Lower lobe of right lung (tissue), 2 donors: Measurements from ENCODE around the gene EMC10. TPM values are rescaled to one million over a fixed set of nuclear protein-coding genes. Genes with fewer than 3 reads are reported as not detected.
A peak's percentile ranks its signal among the peaks of the same experiment; 100 is the strongest.

Experiments
- ATAC-seq, 2 donors: fragments of 200-7000 bp; cut with Tn5 transposase; one replicate each; pipeline ENCODE4 v1.9.1; 2020 to 2022; ENCODE audit warnings: mild to moderate bottlenecking in 2 of 2, moderate library complexity in 2 of 2
- DNase-seq: peaks from one replicate; pipeline ENCODE4 v3.0.0-alpha.2; 2020
- H3K27ac ChIP-seq: fragments of 200-600 bp; one replicate; pipeline ENCODE4 v1.8.0; 2022
- H3K27me3 ChIP-seq: fragments of 200-600 bp; one replicate; pipeline ENCODE4 v1.8.0; 2022; ENCODE audit warnings: low read depth
- H3K36me3 ChIP-seq: fragments of 200-600 bp; one replicate; pipeline ENCODE4 v1.8.0; 2022; ENCODE audit warnings: mild to moderate bottlenecking
- H3K4me1 ChIP-seq: fragments of 200-600 bp; one replicate; pipeline ENCODE4 v1.8.0; 2022
- H3K4me3 ChIP-seq: fragments of 200-600 bp; one replicate; pipeline ENCODE4 v1.8.0; 2022; ENCODE audit warnings: mild to moderate bottlenecking
- H3K9me3 ChIP-seq: fragments of 200-600 bp; one replicate; pipeline ENCODE4 v1.8.0; 2022
- intact Hi-C: fragments of 100-400 bp; cut with DNase I; formaldehyde crosslinking; loops from one replicate; pipeline ENCODE4 v1.11.0; 2022
- long read RNA-seq: library from polyadenylated mRNA; unstranded; transcript quantifications from one replicate; pipeline ENCODE4 v2.0.0, GENCODE V29; 2021
- total RNA-seq: library from RNA; stranded (reverse); fragmentation: NEBNext Ultra II Directional; extraction: Animal tissue kit (Norgen Biotek cat#: 25700); gene quantifications from one replicate; pipeline ENCODE4 v1.2.1, GENCODE V29; 2021
- TF ChIP-seq, protein P1 (sequence below): fragments of 200-600 bp; IDR thresholded peaks from one replicate; pipeline ENCODE4 v1.8.0; 2022; ENCODE audit warnings: antibody characterized with exemption, mild to moderate bottlenecking
- donor health status: DM: no; HTN: yes; CAD: no; lungs with severe emphysema.

The EMC10 gene
- 95.6 TPM for total RNA-seq
- long read RNA-seq, full-length matches to known transcripts, result 10 of 80 reads
- long read RNA-seq, partial matches to known transcripts, result 4 of 80 reads
- long read RNA-seq, other reads (novel, unspliced or antisense), result 66 of 80 reads

DNA sequence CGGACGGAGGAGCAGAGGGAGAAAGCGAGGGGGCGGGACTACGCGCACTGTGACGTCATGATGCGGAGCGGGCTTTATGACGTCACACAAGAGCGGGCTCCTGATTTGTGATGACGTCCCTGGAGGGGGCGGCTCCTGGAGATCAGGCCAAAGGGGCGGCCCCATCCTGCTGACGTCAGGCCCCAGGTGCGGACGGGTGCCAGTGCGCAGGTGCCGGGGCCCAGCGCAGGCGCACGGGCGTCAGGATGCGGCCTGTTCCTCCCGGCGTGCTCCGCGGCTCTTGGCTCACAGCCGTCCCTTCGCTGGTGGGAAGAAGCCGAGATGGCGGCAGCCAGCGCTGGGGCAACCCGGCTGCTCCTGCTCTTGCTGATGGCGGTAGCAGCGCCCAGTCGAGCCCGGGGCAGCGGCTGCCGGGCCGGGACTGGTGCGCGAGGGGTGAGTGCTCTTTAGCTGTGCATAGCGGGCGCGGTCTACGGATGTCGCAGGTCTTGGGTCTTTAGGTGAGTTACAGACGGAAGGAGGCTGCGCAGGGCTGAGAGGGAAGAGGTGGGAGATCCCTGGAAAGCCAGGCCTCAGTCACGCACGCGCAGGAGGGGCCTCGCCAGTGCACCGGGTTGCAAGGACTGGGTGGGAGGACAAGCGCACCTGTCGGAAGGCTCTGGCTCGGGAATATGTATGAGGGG lies at the start of gene EMC10, which contains the start of gene GARIN5A:
TSS of gene EMC10 (plus strand) at position 284 of the 683 bp plus-strand sequence. CDS start at position 322, 38 bp downstream.
TSS of gene GARIN5A (minus strand) at position 625 of the 683 bp plus-strand sequence. CDS start at position 165, 460 bp downstream.
- intact Hi-C loops, result no loop called here
- Histone ChIP-seq H3K9me3 (no peaks in the 10 kb centered on the region), H3K4me1 (peaks cover 15% of the 10 kb centered on the region), H3K27me3 (no peaks in the 10 kb centered on the region), H3K36me3 (peaks cover 27% of the 10 kb centered on the region), H3K4me3 (peak within 1 kb of the TSS; percentile 90), H3K27ac (peak within 1 kb of the TSS; percentile 87)
- TF ChIP-seq, protein P1, sequence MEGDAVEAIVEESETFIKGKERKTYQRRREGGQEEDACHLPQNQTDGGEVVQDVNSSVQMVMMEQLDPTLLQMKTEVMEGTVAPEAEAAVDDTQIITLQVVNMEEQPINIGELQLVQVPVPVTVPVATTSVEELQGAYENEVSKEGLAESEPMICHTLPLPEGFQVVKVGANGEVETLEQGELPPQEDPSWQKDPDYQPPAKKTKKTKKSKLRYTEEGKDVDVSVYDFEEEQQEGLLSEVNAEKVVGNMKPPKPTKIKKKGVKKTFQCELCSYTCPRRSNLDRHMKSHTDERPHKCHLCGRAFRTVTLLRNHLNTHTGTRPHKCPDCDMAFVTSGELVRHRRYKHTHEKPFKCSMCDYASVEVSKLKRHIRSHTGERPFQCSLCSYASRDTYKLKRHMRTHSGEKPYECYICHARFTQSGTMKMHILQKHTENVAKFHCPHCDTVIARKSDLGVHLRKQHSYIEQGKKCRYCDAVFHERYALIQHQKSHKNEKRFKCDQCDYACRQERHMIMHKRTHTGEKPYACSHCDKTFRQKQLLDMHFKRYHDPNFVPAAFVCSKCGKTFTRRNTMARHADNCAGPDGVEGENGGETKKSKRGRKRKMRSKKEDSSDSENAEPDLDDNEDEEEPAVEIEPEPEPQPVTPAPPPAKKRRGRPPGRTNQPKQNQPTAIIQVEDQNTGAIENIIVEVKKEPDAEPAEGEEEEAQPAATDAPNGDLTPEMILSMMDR, result no peak
- peak; percentile 94 for DNase-seq
- peak; percentile 97 to 98 for ATAC-seq

DNA sequence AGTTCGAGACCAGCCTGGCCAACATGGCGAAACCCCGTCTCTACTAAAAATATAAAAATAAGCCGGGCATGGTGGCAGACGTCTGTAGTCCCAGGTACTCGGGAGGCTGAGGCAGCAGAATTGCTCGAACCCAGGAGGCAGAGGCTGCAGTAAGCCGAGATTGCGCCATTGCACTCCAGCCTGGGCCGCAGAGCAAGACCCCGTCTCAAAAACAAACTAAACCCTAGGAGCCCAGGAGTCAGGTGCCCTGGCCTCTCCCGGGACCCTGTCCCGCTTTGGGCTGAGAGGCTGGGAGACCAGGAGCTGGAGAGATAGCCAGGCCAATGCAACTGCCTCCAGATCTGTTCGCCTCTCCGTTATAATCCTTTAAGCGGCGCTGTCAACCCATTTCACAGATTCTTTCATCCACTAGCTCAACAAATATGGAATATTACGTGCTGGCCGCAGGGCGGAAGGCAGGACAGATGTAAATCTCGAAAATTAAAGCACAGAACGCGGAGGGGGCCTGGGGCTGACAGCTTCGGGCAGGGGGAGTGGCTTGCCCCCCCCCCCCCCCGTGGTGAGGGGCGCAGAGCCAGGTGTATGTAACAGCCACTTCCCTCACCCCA lies 48.9 kb upstream of the EMC10 start:
- Histone ChIP-seq H3K4me1 (peaks cover 19% of the 10 kb centered on the region), H3K27ac (peak overlapping the region; percentile 72), H3K4me3 (peak overlapping the region; percentile 42), H3K9me3 (no peaks in the 10 kb centered on the region), H3K27me3 (peaks cover 14% of the 10 kb centered on the region), H3K36me3 (no peaks in the 10 kb centered on the region)
- ATAC-seq, result no peak
- DNase-seq, result no peak
- intact Hi-C loops, result no loop called here
- TF ChIP-seq, protein P1, result no peak

DNA sequence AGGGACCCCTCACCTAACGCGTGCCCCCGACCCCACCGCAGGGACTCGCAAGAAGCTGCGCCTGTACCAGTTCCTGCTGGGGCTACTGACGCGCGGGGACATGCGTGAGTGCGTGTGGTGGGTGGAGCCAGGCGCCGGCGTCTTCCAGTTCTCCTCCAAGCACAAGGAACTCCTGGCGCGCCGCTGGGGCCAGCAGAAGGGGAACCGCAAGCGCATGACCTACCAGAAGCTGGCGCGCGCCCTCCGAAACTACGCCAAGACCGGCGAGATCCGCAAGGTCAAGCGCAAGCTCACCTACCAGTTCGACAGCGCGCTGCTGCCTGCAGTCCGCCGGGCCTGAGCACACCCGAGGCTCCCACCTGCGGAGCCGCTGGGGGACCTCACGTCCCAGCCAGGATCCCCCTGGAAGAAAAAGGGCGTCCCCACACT lies 48.3 kb upstream of the EMC10 start:
- peak overlapping the region; percentile 42 for H3K4me3 ChIP-seq
- DNase-seq (peak; percentile 96), ATAC-seq (peak; percentile 73 to 79)
- H3K36me3 ChIP-seq, result no peaks in the 10 kb centered on the region
- TF ChIP-seq, protein P1, result no peak
- H3K27ac ChIP-seq, result peak overlapping the region; percentile 72
- peaks cover 22% of the 10 kb centered on the region for H3K4me1 ChIP-seq
- no peaks in the 10 kb centered on the region for H3K9me3 ChIP-seq
- peaks cover 16% of the 10 kb centered on the region for H3K27me3 ChIP-seq
- intact Hi-C loops, result no loop called here

DNA sequence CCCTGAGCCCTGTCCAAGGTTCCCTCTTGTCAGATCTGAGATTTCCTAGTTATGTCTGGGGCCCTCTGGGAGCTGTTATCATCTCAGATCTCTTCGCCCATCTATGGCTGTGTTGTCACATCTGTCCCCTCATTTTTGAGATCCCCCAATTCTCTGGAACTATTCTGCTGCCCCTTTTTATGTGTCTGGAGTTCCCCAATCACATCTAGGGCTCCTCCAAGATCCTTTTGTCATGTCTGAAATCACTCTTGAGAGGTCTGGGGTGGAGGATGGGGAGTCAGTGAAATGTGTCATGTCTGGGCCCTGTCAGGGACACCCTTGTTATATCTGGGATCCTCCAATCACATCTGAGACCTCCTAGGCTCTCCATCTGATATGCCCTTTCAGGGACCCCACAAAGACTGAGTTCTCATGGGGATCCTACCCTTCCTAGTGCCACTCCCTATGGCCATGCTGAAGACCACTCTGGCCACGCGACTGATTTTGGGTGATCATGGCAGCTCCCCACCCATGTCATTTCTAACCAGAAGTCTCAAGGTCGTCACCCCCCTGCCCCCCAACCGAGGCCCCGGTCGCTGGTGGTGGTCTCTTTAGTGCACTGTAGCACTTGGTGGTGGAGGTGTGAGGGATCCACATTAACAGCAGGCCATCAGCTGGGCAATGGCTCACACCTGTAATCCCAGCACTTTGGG lies 47.4 kb upstream of the EMC10 start:
- Histone ChIP-seq H3K27me3 (peaks cover 18% of the 10 kb centered on the region), H3K36me3 (no peaks in the 10 kb centered on the region), H3K4me1 (peaks cover 22% of the 10 kb centered on the region), H3K9me3 (no peaks in the 10 kb centered on the region), H3K4me3 (no peak overlapping the region), H3K27ac (peak overlapping the region; percentile 72)
- ATAC-seq (no peak), DNase-seq (no peak)
- TF ChIP-seq, protein P1, result no peak
- intact Hi-C loops, result no loop called here

DNA sequence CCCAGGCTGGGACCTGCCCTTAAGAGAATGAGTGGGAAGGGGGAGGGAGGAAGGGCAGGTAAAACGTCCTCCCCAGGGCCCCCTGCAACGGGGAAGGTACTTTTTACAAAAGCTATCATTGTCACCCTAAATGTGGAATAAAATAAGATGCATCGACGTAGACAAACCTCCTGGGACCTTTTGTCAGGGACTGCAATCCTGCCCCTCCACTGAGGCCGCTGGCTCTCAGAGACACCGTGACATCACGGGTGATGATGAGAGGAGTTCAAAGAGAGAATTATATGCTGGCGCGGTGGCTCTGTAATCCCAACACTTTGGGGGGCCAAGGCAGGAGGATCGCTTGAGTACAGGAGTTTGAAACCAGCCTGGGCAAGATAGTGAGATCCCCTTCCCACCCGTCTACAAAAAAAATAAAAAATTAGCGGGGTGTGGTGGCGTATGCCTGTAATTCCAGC lies 45.4 kb upstream of the EMC10 start:
- no peaks in the 10 kb centered on the region for H3K36me3 ChIP-seq
- ATAC-seq, result no peak
- no peak for DNase-seq
- no peaks in the 10 kb centered on the region for H3K9me3 ChIP-seq
- intact Hi-C loops, result no loop called here
- TF ChIP-seq, protein P1, result no peak
- peaks cover 22% of the 10 kb centered on the region for H3K4me1 ChIP-seq
- peaks cover 23% of the 10 kb centered on the region for H3K27me3 ChIP-seq
- H3K27ac ChIP-seq, result peak overlapping the region; percentile 82
- H3K4me3 ChIP-seq, result peak overlapping the region; percentile 68
